Esophagus muscularis mucosa (tissue), 4 donors: ENCODE measurements around the gene EXD1. TPM values are rescaled to one million over a fixed set of nuclear protein-coding genes. Genes with fewer than 3 reads are reported as not detected.

ENCODE experiments used
- DNase-seq: peaks from one replicate; pipeline ENCODE4 v3.0.0-alpha.2; 2017; ENCODE audit errors: extremely low spot score
- H3K27ac ChIP-seq, 4 donors: fragments of 200-600 bp; sonication (generic); replicated peaks in 1 of 4; 1 replicate in 3 of 4; 2 replicates in 1 of 4; pipeline ENCODE4 v1.5.1; 2016 to 2019; ENCODE audit warnings: mild to moderate bottlenecking in 1 of 4
- H3K27me3 ChIP-seq, 4 donors: fragments of 200-600 bp; sonication (generic); one replicate each; pipeline versions ENCODE4 v1.5.1 to v1.6.0; 2016 to 2019
- H3K36me3 ChIP-seq, 4 donors: fragments of 200-600 bp; sonication (generic); one replicate each; pipeline ENCODE4 v1.5.1; 2016 to 2019
- H3K4me1 ChIP-seq, 4 donors: fragments of 200-600 bp; sonication (generic); one replicate each; pipeline ENCODE4 v1.5.1; 2016 to 2019
- H3K4me3 ChIP-seq, 4 donors: fragments of 200-600 bp; sonication (generic); 1 replicate in 2 of 4; 2 replicates in 2 of 4; pipeline ENCODE4 v1.5.1; 2016 to 2019; ENCODE audit warnings: mild to moderate bottlenecking in 4 of 4, moderate library complexity in 1 of 4
- H3K9me3 ChIP-seq, 4 donors: fragments of 200-600 bp; sonication (generic); 1 replicate in 3 of 4; 2 replicates in 1 of 4; pipeline ENCODE4 v1.5.1; 2016 to 2019
- CTCF ChIP-seq, 3 experiments: fragments of 200-600 bp in 2 of 3; fragments of 450-650 bp in 1 of 3; sonication (generic) in 2 of 3; IDR thresholded peaks; one replicate each; pipeline ENCODE4 v1.5.1; 2017 to 2019; ENCODE audit warnings: antibody characterized with exemption in 3 of 3, mild to moderate bottlenecking in 2 of 3, moderate library complexity in 1 of 3
- EP300 ChIP-seq: sonication (generic); formaldehyde crosslinking; IDR thresholded peaks from one replicate; pipeline ENCODE4 v1.6.1; 2017; ENCODE audit warnings: antibody characterized with exemption
- POLR2A ChIP-seq: fragments of 450-650 bp; IDR thresholded peaks from one replicate; pipeline ENCODE4 v1.6.1; 2017; ENCODE audit warnings: antibody characterized with exemption, moderate library complexity, mild to moderate bottlenecking, low read depth
- POLR2AphosphoS5 ChIP-seq, 2 donors: sonication (generic); formaldehyde crosslinking; IDR thresholded peaks; one replicate each; pipeline ENCODE4 v1.6.1; 2017; ENCODE audit warnings: antibody characterized with exemption in 2 of 2
- WGBS: methylation state at CpG from one replicate; pipeline ENCODE4 v1.1.5; 2018; 5-methylcytosine and 5-hydroxymethylcytosine counted together
- intact Hi-C: fragments of 100-400 bp; cut with DNase I; formaldehyde crosslinking; loops from one replicate; pipeline ENCODE4 v1.15.1; 2023
- total RNA-seq, 4 donors: library from RNA; depleted of rRNA; stranded (reverse); fragments of >200 nt; gene quantifications; one replicate each; pipeline versions ENCODE4 v1.1.0 to v1.2.1, GENCODE V29; 2016

EXD1 gene
- total RNA-seq, 4 donors from 2014 or later, result not detected

DNA sequence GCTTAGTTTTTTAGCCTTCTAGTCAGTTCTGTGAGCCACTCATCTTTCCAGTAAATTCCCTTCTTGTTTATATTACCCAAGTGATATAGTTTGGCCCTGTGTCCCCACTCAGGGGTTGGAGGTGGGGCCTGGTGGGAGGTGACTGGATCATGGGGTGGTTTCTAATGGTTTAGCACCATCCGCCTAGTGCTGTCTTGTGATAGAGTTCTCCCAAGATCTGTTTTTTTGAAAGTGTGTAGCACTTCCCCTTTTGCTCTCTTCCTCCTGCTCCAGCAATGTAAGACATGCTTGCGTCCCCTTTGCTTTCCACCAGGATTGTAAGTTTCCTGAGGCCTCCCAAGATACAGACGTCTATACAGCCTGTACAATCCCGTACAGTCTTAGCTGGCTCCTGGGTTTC, 60.8 kb downstream of the EXD1 start:
- Histone ChIP-seq H3K36me3 (no peaks in the 10 kb centered on the region), H3K4me3 (no peak overlapping the region), H3K27ac (no peak overlapping the region), H3K9me3 (no peaks in the 10 kb centered on the region), H3K27me3 (no peaks in the 10 kb centered on the region), H3K4me1 (no peaks in the 10 kb centered on the region)
- TF ChIP-seq CTCF (IDR thresholded peaks at IDR 0.05) (no peak), POLR2A (no peak), POLR2AphosphoS5 (IDR thresholded peaks at IDR 0.05) (no peak), EP300 (no peak)
- intact Hi-C loops, result no loop called here
- no peak for DNase-seq
- 79% methylated on average over 4 of the region's 4 CpGs for WGBS

GRCh38 chr15:41169086-41169485, 61.5 kb downstream of the EXD1 start:
- H3K4me3 ChIP-seq, result no peak overlapping the region
- H3K9me3 ChIP-seq, result no peaks in the 10 kb centered on the region
- H3K4me1 ChIP-seq, result no peaks in the 10 kb centered on the region
- TF ChIP-seq EP300, result no peak
- no peak for TF ChIP-seq POLR2A
- TF ChIP-seq CTCF (IDR thresholded peaks at IDR 0.05), result no peak
- TF ChIP-seq POLR2AphosphoS5 (IDR thresholded peaks at IDR 0.05), result no peak
- DNase-seq, result no peak
- no peak overlapping the region for H3K27ac ChIP-seq
- no peaks in the 10 kb centered on the region for H3K27me3 ChIP-seq
- no peaks in the 10 kb centered on the region for H3K36me3 ChIP-seq
- intact Hi-C loops, result no loop called here

- H3K27me3 ChIP-seq, result peaks cover 0 to 3% (median 0%) of the 10 kb centered on the region in 4 donors
- no peaks in the 10 kb centered on the region for H3K36me3 ChIP-seq
- WGBS, result 88% methylated on average over 1 of the region's 1 CpG
- no peak overlapping the region for H3K4me3 ChIP-seq
- TF ChIP-seq POLR2A, result no peak
- H3K4me1 ChIP-seq, result no peaks in the 10 kb centered on the region
- no peak for DNase-seq
- H3K27ac ChIP-seq, result no peak overlapping the region
- intact Hi-C loops, result no loop called here
- H3K9me3 ChIP-seq, result no peaks in the 10 kb centered on the region
These were observed 68.8 kb downstream of the EXD1 start for GRCh38 chr15:41161736-41162135.

GRCh38 chr15:41161336-41161735, 69.2 kb downstream of the EXD1 start:
- DNase-seq, result no peak
- Histone ChIP-seq H3K27ac (no peak overlapping the region), H3K4me3 (no peak overlapping the region), H3K9me3 (no peaks in the 10 kb centered on the region), H3K4me1 (no peaks in the 10 kb centered on the region), H3K36me3 (no peaks in the 10 kb centered on the region), H3K27me3 (peaks cover 0 to 3% (median 0%) of the 10 kb centered on the region in 4 donors)
- intact Hi-C loops, result no loop called here
- 65% methylated on average over 6 of the region's 6 CpGs for WGBS
- TF ChIP-seq EP300, result no peak
- TF ChIP-seq CTCF (IDR thresholded peaks at IDR 0.05), result no peak
- no peak for TF ChIP-seq POLR2A
- no peak for TF ChIP-seq POLR2AphosphoS5 (IDR thresholded peaks at IDR 0.05)

DNA sequence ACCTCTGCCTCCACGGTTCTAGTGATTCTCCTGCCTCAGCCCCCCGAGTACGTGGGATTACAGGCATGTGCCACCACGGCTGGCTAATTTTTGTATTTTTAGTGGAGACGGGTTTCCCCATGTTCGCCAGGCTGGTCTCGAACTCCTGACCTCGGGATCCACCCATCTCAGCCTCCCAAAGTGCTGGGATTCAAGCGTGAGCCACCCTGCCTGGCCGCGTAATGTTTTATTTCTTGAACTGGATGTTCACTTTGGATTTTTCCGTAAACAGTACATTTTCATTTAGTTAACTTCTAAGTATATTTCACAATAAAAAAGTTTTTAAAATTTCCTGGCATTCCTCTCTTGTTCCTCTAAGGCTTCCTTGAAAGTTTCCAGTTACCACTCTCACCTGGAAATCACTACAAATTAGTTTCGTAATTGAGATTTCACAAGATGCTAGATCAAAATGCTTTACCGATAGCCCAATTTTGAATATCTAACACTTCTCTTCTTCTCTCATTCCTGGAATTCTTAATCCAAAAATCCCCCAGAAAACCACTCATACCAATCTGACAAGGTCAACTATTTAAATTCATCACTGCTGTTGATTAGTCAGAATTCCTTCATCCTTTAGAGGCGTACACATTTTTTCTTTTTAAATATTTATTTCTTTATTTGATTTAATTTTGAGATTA, 69.8 kb downstream of the EXD1 start:
- intact Hi-C loops, result no loop called here

More for the DNA sequence above, 69.8 kb downstream of the EXD1 start:
- no peak for DNase-seq
- WGBS, result 87% methylated on average over 15 of the region's 15 CpGs
- Histone ChIP-seq H3K27me3 (peaks cover 0 to 3% (median 0%) of the 10 kb centered on the region in 4 donors), H3K27ac (no peak overlapping the region), H3K4me1 (no peaks in the 10 kb centered on the region), H3K9me3 (no peaks in the 10 kb centered on the region), H3K36me3 (no peaks in the 10 kb centered on the region), H3K4me3 (no peak overlapping the region)
- TF ChIP-seq POLR2A, result no peak
- no peak for TF ChIP-seq CTCF (IDR thresholded peaks at IDR 0.05)
- no peak for TF ChIP-seq EP300
- TF ChIP-seq POLR2AphosphoS5 (IDR thresholded peaks at IDR 0.05), result no peak
